ENCODE results near the gene DRD2. TPM values are rescaled to one million over a fixed set of nuclear protein-coding genes. Genes with fewer than 3 reads are reported as not detected.

The DRD2 gene
- total RNA-seq, 1 donor, result not detected

GRCh38 chr11:113514856-113515255 is 39.7 kb upstream of the DRD2 start:
- TF ChIP-seq CTCF (IDR thresholded peaks at IDR 0.05; ENCODE audit: insufficient read depth, low read depth, low read length), result no peak
- no peak overlapping the region for H3K4me3 ChIP-seq (ENCODE audit: low read depth, low read length)
- no peak for DNase-seq (ENCODE audit: low read depth)

DNA sequence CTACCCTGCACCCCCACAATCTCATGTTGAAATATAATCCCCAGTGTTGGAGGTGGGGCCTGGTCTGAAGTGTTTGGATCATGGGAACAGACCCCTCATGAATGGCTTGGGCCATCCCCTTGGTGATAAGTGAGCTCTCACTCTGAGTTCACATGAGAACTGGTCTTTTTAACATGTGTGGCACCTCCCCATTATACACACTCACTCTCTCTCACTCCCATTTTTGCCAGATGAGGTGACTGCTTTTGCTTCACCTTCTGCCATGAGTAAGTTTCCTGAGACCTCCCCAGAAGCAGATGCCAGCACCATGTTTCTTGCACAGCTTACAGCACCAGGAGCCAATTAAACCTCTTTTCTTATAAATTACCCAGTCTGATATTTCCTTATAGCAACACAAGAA is 32.1 kb upstream of the DRD2 start:
- no peak overlapping the region for H3K4me3 ChIP-seq (ENCODE audit: low read depth, low read length)
- DNase-seq (ENCODE audit: low read depth), result no peak
- no peak for TF ChIP-seq CTCF (IDR thresholded peaks at IDR 0.05; ENCODE audit: insufficient read depth, low read depth, low read length)

DNA sequence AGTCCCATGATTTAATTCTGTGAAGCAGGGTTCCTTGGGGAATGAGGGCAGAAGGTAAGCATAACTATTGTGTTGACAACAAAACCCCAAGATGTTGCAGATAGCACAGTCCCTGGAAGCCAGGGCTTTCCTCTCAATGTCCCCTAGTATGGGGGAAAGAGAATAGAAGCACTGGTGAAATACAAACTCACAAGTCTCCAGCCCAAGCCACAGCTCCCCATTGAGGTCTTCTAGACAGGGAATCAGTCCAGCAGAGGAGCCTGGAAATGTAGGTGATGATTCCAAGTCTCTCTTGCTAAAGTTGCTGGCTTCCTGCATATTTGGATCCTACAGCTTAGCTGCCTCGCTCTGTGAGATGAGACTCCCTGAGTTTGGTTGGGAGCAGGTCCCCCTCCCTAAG is 31.7 kb upstream of the DRD2 start:
- no peak for DNase-seq (ENCODE audit: low read depth)
- no peak overlapping the region for H3K4me3 ChIP-seq (ENCODE audit: low read depth, low read length)
- no peak for TF ChIP-seq CTCF (IDR thresholded peaks at IDR 0.05; ENCODE audit: insufficient read depth, low read depth, low read length)

DNA sequence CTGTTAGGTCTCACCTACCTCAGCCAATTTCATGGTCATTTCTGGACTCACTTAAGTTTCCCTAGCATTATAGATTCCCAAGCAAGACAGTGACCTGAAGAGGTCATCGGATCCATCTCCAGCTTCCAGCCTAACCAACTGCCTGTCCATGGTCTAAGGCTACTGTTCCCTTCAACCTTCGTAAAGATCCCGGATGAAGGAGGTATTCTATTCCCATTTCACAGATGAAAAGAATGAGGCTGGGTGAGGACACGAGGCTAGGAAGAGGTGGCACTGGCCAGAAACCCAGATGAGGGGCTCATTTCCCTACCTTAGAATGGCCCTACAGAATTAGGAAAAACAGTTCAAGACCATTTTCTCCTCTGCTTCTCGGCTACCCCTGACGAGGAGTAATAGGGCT is 31.3 kb upstream of the DRD2 start:
- no peak for DNase-seq (ENCODE audit: low read depth)
- H3K4me3 ChIP-seq (ENCODE audit: low read depth, low read length), result no peak overlapping the region
- no peak for TF ChIP-seq CTCF (IDR thresholded peaks at IDR 0.05; ENCODE audit: insufficient read depth, low read depth, low read length)

DNA sequence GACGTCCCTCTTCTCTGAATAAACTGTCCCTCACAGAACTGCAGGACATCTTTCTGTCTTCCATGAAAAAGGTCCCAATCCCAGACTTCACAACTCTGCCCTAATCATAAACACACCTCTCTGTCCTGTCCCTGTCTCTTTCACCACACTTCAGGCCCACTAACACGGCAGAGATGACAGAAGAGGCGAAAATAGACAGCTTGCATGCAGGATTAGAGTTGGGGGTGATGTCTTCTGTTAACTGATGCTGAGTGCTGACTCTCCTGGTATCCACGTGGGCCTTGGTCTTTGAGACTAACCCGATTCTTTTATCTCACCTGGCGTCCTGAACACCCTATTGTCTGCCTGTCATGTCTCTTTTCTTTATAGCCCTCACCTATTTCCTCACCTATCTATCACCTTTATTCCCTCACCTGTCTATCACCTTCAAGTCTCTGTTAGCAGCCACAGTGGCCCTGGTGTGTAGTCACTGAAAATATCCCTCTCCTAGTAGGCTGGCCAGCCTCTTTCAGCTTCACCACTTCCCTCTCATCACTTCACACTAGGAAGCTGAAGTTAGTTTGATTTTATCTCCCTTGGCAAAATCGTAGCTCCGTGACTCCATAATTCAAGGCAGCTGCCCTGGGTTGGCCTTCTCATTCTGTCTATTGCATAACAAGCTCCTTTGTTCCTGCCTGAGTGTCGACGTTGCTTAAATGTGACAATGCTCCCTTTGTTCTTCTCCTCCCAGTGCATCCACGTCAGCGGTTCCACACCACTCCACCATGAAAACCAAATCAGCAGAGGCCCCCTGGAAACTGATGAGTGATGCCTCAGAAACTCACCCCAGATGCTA is 30.6 kb upstream of the DRD2 start:
- DNase-seq (ENCODE audit: low read depth), result no peak
- no peak for TF ChIP-seq CTCF (IDR thresholded peaks at IDR 0.05; ENCODE audit: insufficient read depth, low read depth, low read length)
- no peak overlapping the region for H3K4me3 ChIP-seq (ENCODE audit: low read depth, low read length)

DNA sequence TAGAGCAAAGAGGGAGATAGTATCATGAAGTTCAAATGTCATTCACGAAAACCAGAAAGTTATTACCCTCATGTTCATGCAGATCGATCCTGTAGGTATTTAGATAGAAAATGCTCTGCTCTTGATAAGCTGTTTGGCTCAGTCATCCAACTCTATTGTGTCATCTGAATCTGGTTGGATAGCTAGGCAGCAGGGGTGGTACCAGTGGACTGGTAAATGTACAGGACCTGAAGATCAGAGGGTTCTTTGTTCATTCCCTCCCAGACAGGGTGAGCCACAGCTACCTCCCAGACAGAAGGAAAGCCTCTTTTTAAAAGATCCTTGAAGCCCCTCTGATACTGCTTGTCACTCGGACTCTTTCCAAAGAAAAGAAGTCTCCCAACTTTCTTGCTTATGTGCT is 29.8 kb upstream of the DRD2 start:
- H3K4me3 ChIP-seq (ENCODE audit: low read depth, low read length), result no peak overlapping the region
- no peak for TF ChIP-seq CTCF (IDR thresholded peaks at IDR 0.05; ENCODE audit: insufficient read depth, low read depth, low read length)
- DNase-seq (ENCODE audit: low read depth), result no peak

- H3K4me3 ChIP-seq (ENCODE audit: low read depth, low read length), result no peak overlapping the region
- TF ChIP-seq CTCF (IDR thresholded peaks at IDR 0.05; ENCODE audit: insufficient read depth, low read depth, low read length), result no peak
- peak; percentile 6 for DNase-seq (ENCODE audit: low read depth)
These were observed 29.4 kb upstream of the DRD2 start for GRCh38 chr11:113504586-113504985.
